ENCODE data around the gene BAIAP2. TPM values are rescaled to one million over a fixed set of nuclear protein-coding genes. Genes with fewer than 3 reads are reported as not detected.

BAIAP2 gene
- total and polyA plus RNA-seq, 2 donors (not counting 1 experiment from before 2014, with no cell fraction given) = 1.3 to 12.0 TPM

- no peak overlapping the region for H3K4me2 ChIP-seq (replicated peaks; ENCODE audit: low read depth, low read length, poor library complexity, severe bottlenecking)
- Mint-ChIP-seq H3K27me3 (peaks cover 29% of the 10 kb centered on the region), H3K4me3 (no peak overlapping the region), H3K4me1 (peaks cover 4% of the 10 kb centered on the region), H3K27ac (no peak overlapping the region), H3K9me3 (ENCODE audit: insufficient read depth) (no peaks in the 10 kb centered on the region)
- no peak overlapping the region for H2AFZ ChIP-seq (ENCODE audit: insufficient read depth, low read depth, low read length, poor library complexity, severe bottlenecking)
- ChIA-PET POLR2A (no interaction called here), CTCF (no interaction called here)
- H3K79me2 ChIP-seq (ENCODE audit: control insufficient read depth, insufficient read depth, low read length) = no peaks in the 10 kb centered on the region
- H3K27me3 ChIP-seq (replicated peaks in 1 of 4; ENCODE audit: control extremely low read depth in 1 of 4, control insufficient read depth in 3 of 4, insufficient read depth in 4 of 4, low read length in 3 of 4) = peaks cover 0 to 51% (median 15%) of the 10 kb centered on the region in 4 experiments
- ATAC-seq (ENCODE audit: low read depth) (no peak), DNase-seq (no peak)
- TF ChIP-seq EZH2 (IDR thresholded peaks at IDR 0.05; ENCODE audit: borderline replicate concordance, insufficient read depth, low read depth, low read length, poor library complexity, severe bottlenecking) = no peak
- TF ChIP-seq CTCF (IDR thresholded peaks at IDR 0.05) = no peak
- WGBS (ENCODE audit: insufficient coverage) = 93% methylated on average over 9 of the region's 11 CpGs
- no peaks in the 10 kb centered on the region for H4K20me1 ChIP-seq (ENCODE audit: control insufficient read depth, insufficient read depth, low read length, poor library complexity, severe bottlenecking)
- intact Hi-C loops (cut with micrococcal nuclease) = no loop called here
- peaks cover 10 to 17% of the 10 kb centered on the region in 2 donors for H3K4me1 ChIP-seq (ENCODE audit: control insufficient read depth in 2 of 2, insufficient read depth in 2 of 2, low read length in 2 of 2)
- no peak overlapping the region for H3K4me3 ChIP-seq (ENCODE audit: control extremely low read depth in 1 of 5, extremely low read depth in 1 of 5, insufficient read depth in 1 of 5, low read depth in 2 of 5, low read length in 4 of 5)
- no peak overlapping the region for H3K9ac ChIP-seq (ENCODE audit: low read length)
- H3K9me3 ChIP-seq (ENCODE audit: control extremely low read depth in 1 of 3, control insufficient read depth in 2 of 3, insufficient read depth in 1 of 3, low read length in 2 of 3) = peaks cover 0 to 8% (median 0%) of the 10 kb centered on the region in 3 donors
- H3K36me3 ChIP-seq (replicated peaks in 1 of 2; ENCODE audit: control extremely low read depth in 1 of 2, control insufficient read depth in 1 of 2, extremely low read depth in 1 of 2, insufficient read depth in 2 of 2, low read length in 1 of 2) = no peaks in the 10 kb centered on the region
- H3K27ac ChIP-seq (ENCODE audit: low read length in 2 of 2) = no peak overlapping the region
Measured at GRCh38 chr17:81162491-81162890, 127.5 kb downstream of the BAIAP2 start.

GRCh38 chr17:81163051-81163695, 128.2 kb downstream of the BAIAP2 start:
- Histone ChIP-seq H2AFZ (ENCODE audit: insufficient read depth, low read depth, low read length, poor library complexity, severe bottlenecking) (no peak overlapping the region), H3K9ac (ENCODE audit: low read length) (no peak overlapping the region), H3K4me1 (ENCODE audit: control insufficient read depth in 2 of 2, insufficient read depth in 2 of 2, low read length in 2 of 2) (peaks cover 10 to 17% of the 10 kb centered on the region in 2 donors), H4K20me1 (ENCODE audit: control insufficient read depth, insufficient read depth, low read length, poor library complexity, severe bottlenecking) (no peaks in the 10 kb centered on the region), H3K4me2 (replicated peaks; ENCODE audit: low read depth, low read length, poor library complexity, severe bottlenecking) (no peak overlapping the region), H3K27me3 (replicated peaks in 1 of 4; ENCODE audit: control extremely low read depth in 1 of 4, control insufficient read depth in 3 of 4, insufficient read depth in 4 of 4, low read length in 3 of 4) (peaks cover 0 to 53% (median 15%) of the 10 kb centered on the region in 4 experiments), H3K4me3 (ENCODE audit: control extremely low read depth in 1 of 5, extremely low read depth in 1 of 5, insufficient read depth in 1 of 5, low read depth in 2 of 5, low read length in 4 of 5) (no peak overlapping the region), H3K9me3 (ENCODE audit: control extremely low read depth in 1 of 3, control insufficient read depth in 2 of 3, insufficient read depth in 1 of 3, low read length in 2 of 3) (peaks cover 0 to 8% (median 0%) of the 10 kb centered on the region in 3 donors), H3K36me3 (replicated peaks in 1 of 2; ENCODE audit: control extremely low read depth in 1 of 2, control insufficient read depth in 1 of 2, extremely low read depth in 1 of 2, insufficient read depth in 2 of 2, low read length in 1 of 2) (no peaks in the 10 kb centered on the region), H3K79me2 (ENCODE audit: control insufficient read depth, insufficient read depth, low read length) (no peaks in the 10 kb centered on the region), H3K27ac (ENCODE audit: low read length in 2 of 2) (no peak overlapping the region)
- DNase-seq (no peak), ATAC-seq (ENCODE audit: low read depth) (no peak)
- H3K4me1 Mint-ChIP-seq = peaks cover 4% of the 10 kb centered on the region
- ChIA-PET CTCF (no interaction called here), POLR2A (no interaction called here)
- intact Hi-C loops (cut with micrococcal nuclease) = no loop called here
- TF ChIP-seq CTCF (IDR thresholded peaks at IDR 0.05) (no peak), EZH2 (IDR thresholded peaks at IDR 0.05; ENCODE audit: borderline replicate concordance, insufficient read depth, low read depth, low read length, poor library complexity, severe bottlenecking) (no peak)
- no peaks in the 10 kb centered on the region for H3K9me3 Mint-ChIP-seq (ENCODE audit: insufficient read depth)
- no peak overlapping the region for H3K27ac Mint-ChIP-seq
- H3K27me3 Mint-ChIP-seq = peaks cover 29% of the 10 kb centered on the region
- 95% methylated on average over 16 of the region's 19 CpGs for WGBS (ENCODE audit: insufficient coverage)
- H3K4me3 Mint-ChIP-seq = no peak overlapping the region
